ENCODE measurements around the gene TOMM7.
"Not testable (repeated sequence)": the region's sequence is repeated elsewhere in the genome, so short reads cannot be mapped to it uniquely, and the experiment has no call there.

Gene TOMM7

DNA sequence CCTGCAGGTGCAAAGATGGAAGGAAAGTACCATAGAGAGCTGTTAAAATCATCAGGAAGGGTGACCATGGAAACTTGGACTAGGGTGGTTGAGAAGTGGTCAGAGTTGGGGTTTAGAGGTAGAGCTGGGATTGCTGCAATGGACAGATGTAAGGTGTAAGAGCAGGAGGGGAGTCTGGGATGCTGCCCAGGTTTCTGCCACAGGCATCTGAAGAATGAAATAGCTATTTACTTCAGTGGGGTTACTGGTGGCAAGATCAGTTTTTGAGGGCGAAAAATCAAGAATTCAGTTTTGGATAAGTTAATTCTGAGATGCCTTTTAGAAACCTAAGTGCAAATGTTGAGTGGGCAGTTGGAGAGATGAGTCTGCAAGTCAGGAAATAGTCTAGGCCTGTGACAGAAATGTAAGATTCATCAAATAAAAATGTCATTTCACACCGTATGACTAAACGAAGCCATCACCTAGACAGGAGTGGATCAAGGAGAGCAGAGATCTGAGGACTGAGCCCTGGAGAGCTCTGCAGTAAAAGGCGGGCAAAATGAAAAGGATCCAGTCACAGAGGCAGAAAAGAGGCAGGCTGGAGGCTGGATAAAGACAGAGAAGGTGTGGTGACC lies 22.7 kb upstream of the TOMM7 start:
- H3K4me3 ChIP-seq (ENCODE audit: low read length) = no peak overlapping the region
- TF ChIP-seq, protein P1, sequence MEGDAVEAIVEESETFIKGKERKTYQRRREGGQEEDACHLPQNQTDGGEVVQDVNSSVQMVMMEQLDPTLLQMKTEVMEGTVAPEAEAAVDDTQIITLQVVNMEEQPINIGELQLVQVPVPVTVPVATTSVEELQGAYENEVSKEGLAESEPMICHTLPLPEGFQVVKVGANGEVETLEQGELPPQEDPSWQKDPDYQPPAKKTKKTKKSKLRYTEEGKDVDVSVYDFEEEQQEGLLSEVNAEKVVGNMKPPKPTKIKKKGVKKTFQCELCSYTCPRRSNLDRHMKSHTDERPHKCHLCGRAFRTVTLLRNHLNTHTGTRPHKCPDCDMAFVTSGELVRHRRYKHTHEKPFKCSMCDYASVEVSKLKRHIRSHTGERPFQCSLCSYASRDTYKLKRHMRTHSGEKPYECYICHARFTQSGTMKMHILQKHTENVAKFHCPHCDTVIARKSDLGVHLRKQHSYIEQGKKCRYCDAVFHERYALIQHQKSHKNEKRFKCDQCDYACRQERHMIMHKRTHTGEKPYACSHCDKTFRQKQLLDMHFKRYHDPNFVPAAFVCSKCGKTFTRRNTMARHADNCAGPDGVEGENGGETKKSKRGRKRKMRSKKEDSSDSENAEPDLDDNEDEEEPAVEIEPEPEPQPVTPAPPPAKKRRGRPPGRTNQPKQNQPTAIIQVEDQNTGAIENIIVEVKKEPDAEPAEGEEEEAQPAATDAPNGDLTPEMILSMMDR (conservative IDR thresholded peaks at IDR 0.05; ENCODE audit: low read depth, low read length) = no peak
- DNase-seq (ENCODE audit: low read depth) = no peak

DNA sequence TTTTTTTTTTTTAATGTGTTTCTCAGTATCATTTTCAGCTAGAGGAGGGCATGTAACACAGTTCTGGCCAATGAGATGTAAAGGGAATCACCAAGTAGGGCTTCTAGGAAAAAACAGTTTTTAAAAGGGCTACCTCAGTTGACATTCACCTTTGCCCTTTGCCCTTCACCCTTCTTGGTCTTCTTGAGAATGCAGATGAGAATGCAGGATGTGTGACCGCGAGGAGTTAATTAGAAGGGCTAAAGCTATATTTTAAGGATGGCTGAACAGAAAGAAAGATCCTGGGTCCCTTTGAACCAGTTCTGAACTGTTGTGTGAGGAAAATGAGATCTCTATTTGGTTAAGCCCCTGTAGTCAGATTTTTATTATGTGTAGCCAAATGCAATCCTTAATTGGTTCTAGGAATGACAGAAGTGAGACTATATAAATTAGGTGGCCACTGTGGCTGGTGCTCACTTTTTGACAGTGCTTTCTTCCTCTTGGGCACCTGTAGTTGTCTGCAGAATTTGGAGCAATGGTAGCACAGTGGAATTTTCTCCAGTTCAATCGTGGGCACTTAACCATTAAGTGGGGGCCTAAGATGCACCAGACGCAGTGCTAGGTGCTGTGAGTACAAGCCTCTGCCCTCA lies 21.1 kb upstream of the TOMM7 start:
- TF ChIP-seq, protein P1 (conservative IDR thresholded peaks at IDR 0.05; ENCODE audit: low read depth, low read length) = no peak
- no peak for DNase-seq (ENCODE audit: low read depth)
- no peak overlapping the region for H3K4me3 ChIP-seq (ENCODE audit: low read length)

DNA sequence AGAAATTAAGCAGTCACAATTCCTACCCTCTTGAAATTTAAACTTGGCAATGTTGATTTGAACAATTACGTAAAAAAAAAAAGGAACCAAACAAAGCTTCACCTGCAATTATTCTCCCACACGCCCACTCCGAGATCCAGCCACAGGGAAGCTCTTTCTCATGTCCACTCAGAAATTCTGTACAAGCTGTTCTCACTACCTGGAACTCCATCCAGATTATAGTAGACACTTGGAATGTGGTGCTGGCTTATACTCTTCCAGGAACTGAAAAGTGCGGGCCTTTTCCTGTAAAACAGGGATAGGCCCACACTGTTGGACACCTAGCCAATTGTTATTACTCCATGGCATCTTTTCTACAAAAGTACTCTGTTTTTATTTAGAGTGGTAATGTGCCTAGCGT lies 20.3 kb upstream of the TOMM7 start:
- no peak overlapping the region for H3K4me3 ChIP-seq (ENCODE audit: low read length)
- no peak for DNase-seq (ENCODE audit: low read depth)
- TF ChIP-seq, protein P1 (conservative IDR thresholded peaks at IDR 0.05; ENCODE audit: low read depth, low read length) = no peak

DNA sequence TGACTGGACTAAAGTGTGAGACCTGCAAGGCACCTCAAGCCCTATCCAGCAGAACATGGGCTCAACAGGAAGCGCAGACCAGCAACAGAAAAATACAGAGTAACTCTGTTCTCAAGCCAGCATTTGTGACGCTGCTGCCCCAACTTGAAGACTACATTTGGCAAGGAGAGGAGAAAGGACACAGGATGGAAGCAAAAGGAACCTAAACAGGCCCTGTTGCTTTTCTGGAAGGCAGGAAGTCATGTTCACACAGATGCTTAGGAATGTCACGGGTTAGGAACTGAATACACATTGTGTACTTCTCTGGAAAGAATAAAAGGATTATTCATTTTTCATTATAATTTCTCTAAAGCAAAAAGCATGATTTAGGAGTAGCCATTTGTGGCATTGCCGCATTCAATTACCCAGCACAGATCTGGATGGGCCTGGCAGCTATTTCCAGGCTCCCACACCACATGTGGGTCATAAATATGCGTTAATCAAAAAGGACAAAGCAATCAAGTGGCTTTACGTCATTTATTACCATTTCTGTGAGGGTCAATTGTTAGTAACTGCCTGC lies 19.8 kb upstream of the TOMM7 start:
- DNase-seq (ENCODE audit: low read depth) = no peak
- TF ChIP-seq, protein P1 (conservative IDR thresholded peaks at IDR 0.05; ENCODE audit: low read depth, low read length) = no peak
- H3K4me3 ChIP-seq (ENCODE audit: low read length) = no peak overlapping the region

DNA sequence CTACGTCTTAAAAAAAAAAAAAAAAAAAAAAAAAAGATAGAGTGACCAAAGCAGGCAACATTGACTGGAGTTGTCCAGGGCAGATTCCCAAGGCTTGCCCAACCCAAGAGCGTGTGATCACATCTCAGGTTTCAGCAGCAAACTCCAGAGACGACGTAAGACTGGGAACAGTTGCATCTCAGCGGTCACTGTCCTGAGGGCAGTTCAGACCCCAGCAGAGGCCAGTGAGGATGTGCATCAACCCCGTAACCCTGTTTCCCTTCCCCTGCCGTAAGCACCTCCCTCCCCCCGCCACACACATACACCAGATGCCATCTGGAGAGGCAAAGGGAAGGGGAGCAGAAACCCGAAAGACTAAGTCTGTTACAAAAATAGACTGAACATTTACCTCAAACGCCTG lies 19.3 kb upstream of the TOMM7 start:
- H3K4me3 ChIP-seq (ENCODE audit: low read length) = no peak overlapping the region
- TF ChIP-seq, protein P1 (conservative IDR thresholded peaks at IDR 0.05; ENCODE audit: low read depth, low read length) = no peak
- DNase-seq (ENCODE audit: low read depth) = no peak

DNA sequence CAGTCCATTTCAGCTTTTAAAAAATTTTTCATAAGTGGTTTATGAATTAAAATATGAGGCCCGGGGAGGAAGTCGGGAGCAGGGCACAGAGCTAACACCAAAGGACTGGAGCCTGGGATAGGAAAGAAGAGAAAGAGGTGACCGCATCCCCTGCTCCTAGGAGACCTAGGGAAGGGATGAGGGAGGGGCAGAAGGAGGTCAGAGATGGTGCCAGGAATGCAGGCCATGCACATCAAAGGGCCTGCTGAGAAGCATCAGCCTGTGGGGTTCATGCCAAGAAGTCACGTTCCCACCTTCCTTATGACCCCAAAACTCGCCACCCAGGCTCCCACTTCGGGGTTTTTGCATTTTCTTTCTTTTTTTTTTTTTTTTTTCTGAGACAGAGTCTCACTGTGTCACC lies 14.7 kb upstream of the TOMM7 start:
- H3K4me3 ChIP-seq (ENCODE audit: low read length) = no peak overlapping the region
- DNase-seq (ENCODE audit: low read depth) = no peak
- TF ChIP-seq, protein P1 (conservative IDR thresholded peaks at IDR 0.05; ENCODE audit: low read depth, low read length) = no peak

DNA sequence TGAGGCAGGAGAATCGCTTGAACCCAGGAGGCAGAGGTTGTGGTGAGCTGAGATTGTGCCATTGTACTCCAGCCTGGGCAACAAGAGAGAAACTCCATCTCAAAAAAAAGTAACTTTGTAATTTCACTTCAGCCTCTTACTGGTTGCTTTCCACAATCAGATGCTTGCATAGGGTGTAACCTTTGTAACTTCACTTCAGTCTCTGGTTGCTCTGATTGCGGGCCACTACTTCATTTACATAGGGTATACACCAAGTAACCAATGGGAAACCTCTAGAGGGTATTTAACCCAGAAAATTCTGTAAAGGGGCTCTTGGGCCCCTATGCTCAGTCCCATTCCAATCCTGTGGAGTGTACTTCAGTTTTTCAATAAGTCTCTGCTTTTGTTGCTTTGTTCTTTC lies 13.9 kb upstream of the TOMM7 start:
- not testable (repeated sequence) for DNase-seq (ENCODE audit: low read depth); H3K4me3 ChIP-seq (ENCODE audit: low read length)

Data from retinal pigment epithelial cell (primary cell).